ENCODE data around the gene KLC4.

Gene KLC4

DNA sequence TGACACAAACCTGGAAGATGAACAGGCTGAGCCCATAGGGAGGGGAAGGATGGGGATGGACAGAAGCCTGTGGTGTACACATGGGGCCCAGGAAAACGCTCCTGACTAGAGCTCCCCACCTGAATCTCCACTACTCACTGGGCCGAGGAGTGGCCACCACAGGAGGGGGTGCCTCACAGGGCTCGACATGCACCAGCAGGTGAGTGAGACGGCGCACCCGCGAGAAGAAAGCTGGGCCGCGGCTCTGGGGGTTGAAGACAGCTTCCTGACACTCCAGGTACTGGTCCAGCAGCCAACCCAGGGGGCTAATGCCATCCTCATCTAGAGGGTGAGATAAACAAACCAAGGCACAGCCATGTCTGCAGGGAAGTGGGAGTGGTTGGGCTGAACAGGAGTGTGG is 16.1 kb upstream of the KLC4 start:
- no peak overlapping the region for H3K4me3 ChIP-seq (ENCODE audit: control insufficient read depth, low read depth, low read length)
- TF ChIP-seq, protein P1, sequence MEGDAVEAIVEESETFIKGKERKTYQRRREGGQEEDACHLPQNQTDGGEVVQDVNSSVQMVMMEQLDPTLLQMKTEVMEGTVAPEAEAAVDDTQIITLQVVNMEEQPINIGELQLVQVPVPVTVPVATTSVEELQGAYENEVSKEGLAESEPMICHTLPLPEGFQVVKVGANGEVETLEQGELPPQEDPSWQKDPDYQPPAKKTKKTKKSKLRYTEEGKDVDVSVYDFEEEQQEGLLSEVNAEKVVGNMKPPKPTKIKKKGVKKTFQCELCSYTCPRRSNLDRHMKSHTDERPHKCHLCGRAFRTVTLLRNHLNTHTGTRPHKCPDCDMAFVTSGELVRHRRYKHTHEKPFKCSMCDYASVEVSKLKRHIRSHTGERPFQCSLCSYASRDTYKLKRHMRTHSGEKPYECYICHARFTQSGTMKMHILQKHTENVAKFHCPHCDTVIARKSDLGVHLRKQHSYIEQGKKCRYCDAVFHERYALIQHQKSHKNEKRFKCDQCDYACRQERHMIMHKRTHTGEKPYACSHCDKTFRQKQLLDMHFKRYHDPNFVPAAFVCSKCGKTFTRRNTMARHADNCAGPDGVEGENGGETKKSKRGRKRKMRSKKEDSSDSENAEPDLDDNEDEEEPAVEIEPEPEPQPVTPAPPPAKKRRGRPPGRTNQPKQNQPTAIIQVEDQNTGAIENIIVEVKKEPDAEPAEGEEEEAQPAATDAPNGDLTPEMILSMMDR (conservative IDR thresholded peaks at IDR 0.05; ENCODE audit: control insufficient read depth, insufficient read depth, low read depth, low read length) = no peak
- DNase-seq (ENCODE audit: low read depth) = no peak

DNA sequence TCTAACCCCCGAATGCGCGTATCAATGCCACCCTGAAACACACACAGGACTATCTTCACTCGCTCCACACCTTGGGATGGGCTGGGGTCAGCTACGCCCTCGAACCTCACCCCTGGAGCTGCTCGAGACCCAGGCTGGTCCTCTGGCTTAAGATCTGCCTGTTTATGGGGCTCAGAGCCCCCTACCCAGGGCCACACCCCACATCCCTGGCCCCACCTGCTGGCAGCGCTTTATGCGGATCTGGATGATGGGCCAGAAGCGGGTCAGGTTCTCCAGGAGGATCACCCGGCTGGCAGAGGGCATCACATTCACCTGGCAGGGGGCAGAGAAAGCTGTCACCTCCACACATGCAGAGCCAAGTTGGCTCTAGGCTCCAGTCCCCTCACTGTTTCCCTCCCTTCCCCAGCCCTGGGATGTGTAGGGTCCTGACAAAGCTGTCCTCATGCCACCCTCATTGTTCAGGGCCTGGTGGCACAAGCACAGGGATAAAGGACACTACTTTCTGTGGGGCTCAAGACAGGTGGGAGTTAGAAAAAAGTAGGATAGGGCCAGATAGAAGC is 14.0 kb upstream of the KLC4 start:
- TF ChIP-seq, protein P1 (conservative IDR thresholded peaks at IDR 0.05; ENCODE audit: control insufficient read depth, insufficient read depth, low read depth, low read length) = no peak
- DNase-seq (ENCODE audit: low read depth) = no peak
- H3K4me3 ChIP-seq (ENCODE audit: control insufficient read depth, low read depth, low read length) = no peak overlapping the region

DNA sequence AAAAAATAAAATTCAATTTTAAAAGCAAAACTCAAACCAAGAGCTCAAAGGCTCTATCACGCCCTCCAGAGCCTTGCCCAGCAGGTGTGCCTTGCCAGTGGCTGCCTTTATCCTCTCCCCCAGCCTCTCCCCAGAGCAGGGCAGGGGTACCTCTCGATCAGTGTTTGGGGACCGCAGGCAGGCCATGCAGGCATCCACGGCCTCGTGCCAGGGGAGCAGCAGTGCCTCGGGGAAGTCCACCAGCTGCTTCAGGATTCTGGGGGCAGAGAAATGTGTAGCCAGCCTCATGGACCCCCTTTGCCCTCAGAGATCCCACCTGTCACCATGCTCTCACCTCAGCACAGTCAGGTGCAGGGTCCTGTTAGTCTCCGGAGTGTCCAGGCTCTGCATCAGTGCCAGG is 11.4 kb upstream of the KLC4 start:
- no peak overlapping the region for H3K4me3 ChIP-seq (ENCODE audit: control insufficient read depth, low read depth, low read length)
- no peak for DNase-seq (ENCODE audit: low read depth)
- TF ChIP-seq, protein P1 (conservative IDR thresholded peaks at IDR 0.05; ENCODE audit: control insufficient read depth, insufficient read depth, low read depth, low read length) = no peak

DNA sequence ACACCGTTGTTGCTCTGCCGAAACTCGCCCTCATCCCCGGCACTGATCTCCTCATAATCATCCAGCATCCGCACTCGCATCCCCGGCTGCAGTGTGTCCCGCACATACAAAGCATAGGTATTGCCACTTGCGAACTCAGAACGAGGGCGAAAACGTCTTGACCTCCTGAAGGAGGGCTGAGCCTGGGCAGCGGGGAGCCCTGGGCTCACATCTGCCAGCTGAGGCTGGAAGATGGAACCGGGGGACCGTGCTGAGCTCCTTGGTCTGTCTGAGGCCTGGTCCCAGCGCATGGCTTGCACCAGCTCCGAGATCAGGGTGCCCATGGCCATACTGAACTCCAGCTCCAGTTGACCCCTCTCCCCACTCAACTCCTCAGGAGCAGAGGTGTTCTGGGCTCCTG is 8.4 kb upstream of the KLC4 start:
- no peak for DNase-seq (ENCODE audit: low read depth)
- TF ChIP-seq, protein P1 (conservative IDR thresholded peaks at IDR 0.05; ENCODE audit: control insufficient read depth, insufficient read depth, low read depth, low read length) = no peak
- H3K4me3 ChIP-seq (ENCODE audit: control insufficient read depth, low read depth, low read length) = no peak overlapping the region

DNA sequence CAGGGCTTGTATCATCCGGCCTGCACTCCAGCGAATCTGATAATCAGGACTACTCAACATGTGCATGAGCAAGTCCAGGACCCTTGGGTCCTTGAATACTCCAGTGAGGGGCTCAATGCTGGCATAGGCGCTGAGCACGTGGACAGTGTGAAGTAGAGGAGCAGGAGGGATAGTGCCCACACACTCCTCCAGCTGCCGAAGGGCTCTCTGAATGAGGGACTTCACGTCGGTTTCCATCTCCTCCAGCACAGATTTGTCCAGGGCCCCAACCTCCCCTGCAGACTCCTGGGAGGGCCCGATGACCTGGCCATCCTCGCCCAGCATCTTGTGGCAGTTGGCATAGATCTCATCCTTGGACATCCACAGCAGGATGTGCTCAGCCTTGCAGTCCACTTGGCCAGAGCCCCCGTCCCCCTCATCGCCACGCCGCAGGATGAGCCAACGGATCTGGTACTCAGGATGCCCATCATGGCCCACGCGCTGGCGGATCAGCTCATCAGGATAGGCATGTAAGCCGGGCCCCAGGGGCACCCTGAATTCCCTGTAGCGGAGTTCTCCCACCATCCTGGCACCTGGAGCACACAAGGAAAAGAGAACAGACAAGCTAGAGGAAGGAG is 7.1 kb upstream of the KLC4 start:
- H3K4me3 ChIP-seq (ENCODE audit: control insufficient read depth, low read depth, low read length) = peak overlapping the region; percentile 83
- DNase-seq (ENCODE audit: low read depth) = no peak
- TF ChIP-seq, protein P1 (conservative IDR thresholded peaks at IDR 0.05; ENCODE audit: control insufficient read depth, insufficient read depth, low read depth, low read length) = no peak

DNA sequence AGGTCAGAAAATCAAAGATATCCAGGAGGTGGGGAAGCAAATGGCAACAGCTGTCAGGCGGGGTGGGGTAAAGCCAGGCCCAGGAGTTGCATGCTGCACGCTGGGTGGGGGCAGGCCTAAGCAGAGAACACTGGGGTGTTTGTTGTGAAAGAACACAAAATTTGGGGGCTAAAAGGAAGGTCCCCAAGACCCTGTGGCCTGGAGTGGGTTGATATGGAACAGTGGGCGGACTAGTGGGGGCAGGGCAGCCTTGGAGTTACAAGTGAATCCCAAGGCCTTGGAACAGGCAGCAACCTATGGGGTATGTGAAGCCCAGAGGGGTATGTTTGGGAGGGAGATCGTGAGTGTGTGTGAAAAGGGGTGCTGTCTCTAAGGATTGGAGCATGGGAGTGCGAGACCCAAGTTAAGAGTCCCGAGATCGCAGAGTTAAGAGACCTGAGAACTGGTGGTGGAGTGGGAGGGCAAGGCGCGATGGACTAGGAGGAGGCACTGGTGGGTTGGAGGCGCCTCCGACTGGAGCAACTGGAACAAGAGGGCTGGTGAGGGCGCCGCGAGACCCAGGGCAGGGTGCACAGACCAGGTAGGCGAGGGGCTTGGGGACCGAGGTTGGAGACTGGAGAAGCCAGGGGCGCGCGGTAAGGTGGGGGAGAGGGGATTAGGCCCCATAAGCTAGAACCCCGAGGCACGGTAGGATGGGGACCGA is 6.4 kb upstream of the KLC4 start:
- no peak for DNase-seq (ENCODE audit: low read depth)
- peak overlapping the region; percentile 83 for H3K4me3 ChIP-seq (ENCODE audit: control insufficient read depth, low read depth, low read length)
- TF ChIP-seq, protein P1 (conservative IDR thresholded peaks at IDR 0.05; ENCODE audit: control insufficient read depth, insufficient read depth, low read depth, low read length) = no peak

Data from fibroblast of mammary gland (primary cell).